Measurements from ENCODE around the gene BCL6B. TPM values are rescaled to one million over a fixed set of nuclear protein-coding genes. Genes with fewer than 3 reads are reported as not detected.
A peak's percentile ranks its signal among the peaks of the same experiment; 100 is the strongest.

Gene BCL6B
- total RNA-seq, 2 donors from 2014 or later = 2.9 to 7.0 TPM

GRCh38 chr17:7058831-7059447 lies 36.1 kb downstream of the BCL6B start:
- Histone ChIP-seq H3K9ac (ENCODE audit: extremely low read depth, low read length, poor library complexity, severe bottlenecking) (no peak overlapping the region), H3K4me1 (ENCODE audit: control insufficient read depth, insufficient read depth, low read length) (no peaks in the 10 kb centered on the region), H3K9me3 (ENCODE audit: control insufficient read depth, low read length) (no peaks in the 10 kb centered on the region), H3K27me3 (ENCODE audit: control insufficient read depth, insufficient read depth, low read length, poor library complexity, severe bottlenecking) (no peaks in the 10 kb centered on the region), H3K4me3 (ENCODE audit: low read length) (no peak overlapping the region), H3K36me3 (ENCODE audit: control insufficient read depth, insufficient read depth, low read length) (no peaks in the 10 kb centered on the region), H3K27ac (ENCODE audit: low read depth, low read length) (no peak overlapping the region)
- no peak overlapping the region for H3K4me3 Mint-ChIP-seq
- no peak for DNase-seq
- WGBS, 2 experiments (ENCODE audit: insufficient coverage in 1 of 2, insufficient read length in 1 of 2) = 83 to 89% methylated on average over 7 of the region's 7 CpGs
- peaks cover 7% of the 10 kb centered on the region for H3K27me3 Mint-ChIP-seq (ENCODE audit: insufficient read depth)
- no peaks in the 10 kb centered on the region for H3K9me3 Mint-ChIP-seq
- H3K36me3 Mint-ChIP-seq (ENCODE audit: low read depth) = no peaks in the 10 kb centered on the region
- no peaks in the 10 kb centered on the region for H3K4me1 Mint-ChIP-seq
- TF ChIP-seq, protein P1, sequence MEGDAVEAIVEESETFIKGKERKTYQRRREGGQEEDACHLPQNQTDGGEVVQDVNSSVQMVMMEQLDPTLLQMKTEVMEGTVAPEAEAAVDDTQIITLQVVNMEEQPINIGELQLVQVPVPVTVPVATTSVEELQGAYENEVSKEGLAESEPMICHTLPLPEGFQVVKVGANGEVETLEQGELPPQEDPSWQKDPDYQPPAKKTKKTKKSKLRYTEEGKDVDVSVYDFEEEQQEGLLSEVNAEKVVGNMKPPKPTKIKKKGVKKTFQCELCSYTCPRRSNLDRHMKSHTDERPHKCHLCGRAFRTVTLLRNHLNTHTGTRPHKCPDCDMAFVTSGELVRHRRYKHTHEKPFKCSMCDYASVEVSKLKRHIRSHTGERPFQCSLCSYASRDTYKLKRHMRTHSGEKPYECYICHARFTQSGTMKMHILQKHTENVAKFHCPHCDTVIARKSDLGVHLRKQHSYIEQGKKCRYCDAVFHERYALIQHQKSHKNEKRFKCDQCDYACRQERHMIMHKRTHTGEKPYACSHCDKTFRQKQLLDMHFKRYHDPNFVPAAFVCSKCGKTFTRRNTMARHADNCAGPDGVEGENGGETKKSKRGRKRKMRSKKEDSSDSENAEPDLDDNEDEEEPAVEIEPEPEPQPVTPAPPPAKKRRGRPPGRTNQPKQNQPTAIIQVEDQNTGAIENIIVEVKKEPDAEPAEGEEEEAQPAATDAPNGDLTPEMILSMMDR (conservative IDR thresholded peaks at IDR 0.05) = no peak
- no peak overlapping the region for H3K27ac Mint-ChIP-seq

- no peak overlapping the region for H3K4me3 Mint-ChIP-seq
- TF ChIP-seq, protein P1 (conservative IDR thresholded peaks at IDR 0.05) = no peak
- no peaks in the 10 kb centered on the region for H3K4me1 ChIP-seq (ENCODE audit: control insufficient read depth, insufficient read depth, low read length)
- H3K27ac Mint-ChIP-seq = no peak overlapping the region
- H3K4me1 Mint-ChIP-seq = no peaks in the 10 kb centered on the region
- no peak overlapping the region for H3K27ac ChIP-seq (ENCODE audit: low read depth, low read length)
- no peaks in the 10 kb centered on the region for H3K9me3 Mint-ChIP-seq
- no peak overlapping the region for H3K4me3 ChIP-seq (ENCODE audit: low read length)
- no peak overlapping the region for H3K9ac ChIP-seq (ENCODE audit: extremely low read depth, low read length, poor library complexity, severe bottlenecking)
- DNase-seq = no peak
- 80 to 83% methylated on average over 5 of the region's 6 CpGs for WGBS, 2 experiments (ENCODE audit: insufficient coverage in 1 of 2, insufficient read length in 1 of 2)
- no peaks in the 10 kb centered on the region for H3K36me3 ChIP-seq (ENCODE audit: control insufficient read depth, insufficient read depth, low read length)
- H3K9me3 ChIP-seq (ENCODE audit: control insufficient read depth, low read length) = no peaks in the 10 kb centered on the region
- H3K27me3 ChIP-seq (ENCODE audit: control insufficient read depth, insufficient read depth, low read length, poor library complexity, severe bottlenecking) = no peaks in the 10 kb centered on the region
- H3K27me3 Mint-ChIP-seq (ENCODE audit: insufficient read depth) = peaks cover 10% of the 10 kb centered on the region
- H3K36me3 Mint-ChIP-seq (ENCODE audit: low read depth) = no peaks in the 10 kb centered on the region
Observed at GRCh38 chr17:7060165-7060891, 37.5 kb downstream of the BCL6B start.

GRCh38 chr17:7063518-7064094 lies 40.8 kb downstream of the BCL6B start:
- no peak overlapping the region for H3K4me3 Mint-ChIP-seq
- H3K9ac ChIP-seq (ENCODE audit: extremely low read depth, low read length, poor library complexity, severe bottlenecking) = no peak overlapping the region

More at GRCh38 chr17:7063518-7064094, 40.8 kb downstream of the BCL6B start:
- no peaks in the 10 kb centered on the region for H3K27me3 ChIP-seq (ENCODE audit: control insufficient read depth, insufficient read depth, low read length, poor library complexity, severe bottlenecking)
- H3K36me3 Mint-ChIP-seq (ENCODE audit: low read depth) = no peaks in the 10 kb centered on the region
- no peak for DNase-seq
- H3K36me3 ChIP-seq (ENCODE audit: control insufficient read depth, insufficient read depth, low read length) = no peaks in the 10 kb centered on the region
- peak overlapping the region; percentile 94 for H3K27ac ChIP-seq (ENCODE audit: low read depth, low read length)
- no peak overlapping the region for H3K4me3 ChIP-seq (ENCODE audit: low read length)
- H3K4me1 ChIP-seq (ENCODE audit: control insufficient read depth, insufficient read depth, low read length) = no peaks in the 10 kb centered on the region
- peaks cover 16% of the 10 kb centered on the region for H3K9me3 ChIP-seq (ENCODE audit: control insufficient read depth, low read length)
- H3K4me1 Mint-ChIP-seq = no peaks in the 10 kb centered on the region
- peaks cover 19% of the 10 kb centered on the region for H3K9me3 Mint-ChIP-seq
- no peak overlapping the region for H3K27ac Mint-ChIP-seq
- WGBS, 2 experiments (ENCODE audit: insufficient coverage in 1 of 2, insufficient read length in 1 of 2) = 75 to 86% methylated on average over 4 to 6 of the region's 6 CpGs
- peaks cover 13% of the 10 kb centered on the region for H3K27me3 Mint-ChIP-seq (ENCODE audit: insufficient read depth)
- TF ChIP-seq, protein P1 (conservative IDR thresholded peaks at IDR 0.05) = no peak
